NCI-H2171 (cell line): Measurements from ENCODE around the gene ZBTB32.

Source experiments
- DNase-seq: peaks from one replicate; lab custom pipeline; 2025; lab: John Stamatoyannopoulos, UW

ZBTB32 gene

DNA sequence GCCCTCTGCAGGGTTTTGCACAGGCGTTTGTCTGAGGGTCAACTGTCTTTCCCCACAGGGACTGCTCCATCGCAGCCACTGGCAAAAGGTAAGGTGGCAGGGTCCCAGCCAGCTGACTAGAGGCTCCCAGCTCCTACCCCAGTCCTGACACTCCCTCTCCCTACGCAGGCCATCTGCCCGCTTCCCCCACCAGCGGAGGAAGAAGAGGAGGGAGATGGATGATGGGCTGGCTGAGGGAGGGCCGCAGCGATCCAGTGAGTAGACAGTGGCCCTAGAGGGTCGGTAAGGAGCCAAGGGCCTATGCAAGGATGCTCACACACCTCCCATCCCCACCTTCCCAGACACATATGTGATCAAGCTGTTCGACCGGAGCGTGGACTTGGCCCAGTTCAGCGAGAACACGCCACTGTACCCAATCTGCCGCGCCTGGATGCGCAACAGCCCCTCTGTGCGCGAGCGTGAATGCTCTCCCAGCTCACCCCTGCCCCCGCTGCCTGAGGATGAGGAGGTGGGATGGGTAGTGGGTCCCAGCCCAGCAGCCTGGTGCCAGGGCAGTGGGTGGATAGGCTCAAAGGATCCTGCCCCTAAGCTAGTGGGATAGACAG lies 48.5 kb downstream of the ZBTB32 start:
- no peak for DNase-seq

DNA sequence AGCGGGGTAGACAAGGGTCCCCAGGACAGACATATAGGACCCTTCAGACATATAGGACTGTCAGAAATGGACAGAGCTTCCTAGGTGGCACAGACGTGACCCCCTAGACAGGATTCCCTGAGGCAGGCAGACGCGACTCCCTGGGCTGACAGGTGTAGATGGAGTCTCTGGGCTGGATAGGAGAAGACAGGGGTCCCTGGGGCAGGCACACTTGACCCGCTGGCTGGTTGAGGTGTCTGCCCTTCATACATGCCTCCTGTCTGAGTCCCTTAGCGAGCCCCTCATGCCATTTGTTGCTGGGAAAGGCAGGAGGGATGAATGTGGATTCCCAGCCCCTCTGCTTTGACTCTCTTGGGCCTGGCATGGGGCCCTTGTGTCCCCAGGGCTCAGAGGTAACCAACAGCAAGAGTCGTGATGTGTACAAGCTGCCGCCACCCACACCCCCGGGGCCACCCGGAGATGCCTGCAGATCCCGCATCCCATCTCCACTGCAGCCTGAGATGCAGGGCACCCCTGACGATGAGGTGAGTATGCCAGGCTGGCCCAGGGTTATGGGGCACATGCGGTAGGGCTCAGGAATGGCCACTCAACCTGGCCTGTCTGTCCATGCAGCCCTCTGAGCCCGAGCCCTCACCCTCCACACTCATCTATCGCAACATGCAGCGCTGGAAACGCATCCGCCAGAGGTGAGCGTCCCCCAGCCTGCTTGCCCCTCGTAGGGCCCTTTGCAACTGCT lies 49.4 kb downstream of the ZBTB32 start:
- DNase-seq, result no peak

GRCh38 chr19:35754370-35755130 lies 50.2 kb downstream of the ZBTB32 start:
- DNase-seq, result no peak

- no peak for DNase-seq
Observed at GRCh38 chr19:35755131-35755549, 50.8 kb downstream of the ZBTB32 start.

DNA sequence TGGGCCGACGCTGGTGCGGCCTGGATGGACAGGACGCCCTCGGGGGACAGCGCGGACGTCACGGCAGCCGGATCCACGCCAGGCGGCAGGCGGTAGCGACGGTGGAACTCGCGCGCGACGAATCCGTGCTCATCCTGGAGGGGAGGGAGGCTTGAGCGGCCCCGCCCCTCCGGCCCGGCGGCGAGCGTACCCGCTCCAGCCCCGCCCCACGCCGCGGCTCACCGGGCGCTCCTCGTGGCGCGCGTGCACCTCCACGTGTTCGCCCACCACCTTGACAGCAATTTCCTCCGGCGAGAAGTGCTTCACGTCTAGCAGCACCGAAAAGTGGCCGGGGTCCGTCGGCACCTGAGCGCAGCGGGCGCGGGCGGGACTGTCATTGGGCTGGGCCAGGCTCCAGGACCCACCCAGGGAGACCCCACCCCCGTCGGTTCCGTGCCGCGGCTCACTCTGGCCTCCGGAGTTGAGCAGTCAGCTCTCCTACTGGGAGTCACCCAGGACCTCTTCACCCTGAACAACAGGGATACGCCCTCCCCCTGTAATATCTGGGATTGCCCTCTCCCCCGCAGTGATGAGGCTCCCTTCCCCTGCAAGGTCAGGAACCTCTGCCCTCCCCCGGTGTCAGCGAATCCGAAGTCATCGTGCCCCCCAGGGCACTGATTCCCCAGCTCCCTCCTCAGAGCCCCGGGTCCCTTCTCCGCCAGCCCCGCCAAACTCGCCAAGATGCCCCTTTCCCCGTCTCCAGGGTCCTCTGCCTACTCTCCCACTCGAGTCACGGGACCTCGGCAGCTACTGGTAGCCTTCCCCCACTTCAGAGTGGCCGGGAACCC lies 51.4 kb downstream of the ZBTB32 start:
- DNase-seq, result peak; percentile 8

- DNase-seq, result no peak
Observed at GRCh38 chr19:35756377-35757230, 52.2 kb downstream of the ZBTB32 start, which contains the start of gene HSPB6. Gene HSPB6 (minus strand): TSS chr19:35757029. CDS start chr19:35757008, 21 bp downstream.

- no peak for DNase-seq
Observed at GRCh38 chr19:35757231-35757748, 52.9 kb downstream of the ZBTB32 start.

GRCh38 chr19:35757749-35758608 lies 53.6 kb downstream of the ZBTB32 start, which contains the start of gene PROSER3:
Gene PROSER3 (plus strand): TSS chr19:35758176. CDS start chr19:35758216, 40 bp downstream.
- DNase-seq, result peak; percentile 98

DNA sequence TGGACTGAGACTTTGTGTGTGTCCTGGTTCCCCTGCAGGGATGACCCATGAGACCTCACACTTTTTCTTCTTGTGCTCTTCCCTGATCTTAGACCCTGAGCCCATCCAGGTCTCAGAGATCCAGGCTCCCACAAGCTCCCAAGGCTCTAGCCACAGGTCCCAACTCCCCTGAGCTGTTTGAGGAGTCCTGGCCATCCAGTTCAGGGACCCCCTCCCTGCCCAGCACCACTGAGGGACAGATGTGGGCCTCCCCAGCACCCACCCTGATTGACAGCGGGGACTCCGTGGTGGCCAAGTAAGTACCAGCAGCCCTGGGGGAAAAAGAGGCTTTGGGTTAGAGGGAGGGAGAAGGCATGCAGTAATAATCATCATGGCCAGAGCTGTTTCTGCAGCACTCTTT lies 55.3 kb downstream of the ZBTB32 start:
- DNase-seq, result no peak

- DNase-seq, result no peak
Observed at GRCh38 chr19:35760711-35761349, 56.5 kb downstream of the ZBTB32 start.

GRCh38 chr19:35764432-35765315 lies 60.3 kb downstream of the ZBTB32 start:
- DNase-seq, result no peak
